Esophagus muscularis mucosa (tissue), 3 donors: ENCODE data around the gene EFCC1.

ENCODE experiments used
- POLR2AphosphoS5 ChIP-seq, 2 donors: sonication (generic); formaldehyde crosslinking; IDR thresholded peaks; one replicate each; pipeline ENCODE4 v1.6.1; 2017; ENCODE audit warnings: antibody characterized with exemption in 2 of 2
- TF ChIP-seq, protein P1 (sequence below), 3 experiments: fragments of 200-600 bp in 2 of 3; fragments of 450-650 bp in 1 of 3; sonication (generic) in 2 of 3; IDR thresholded peaks; one replicate each; pipeline ENCODE4 v1.5.1; 2017 to 2019; ENCODE audit warnings: antibody characterized with exemption in 3 of 3, mild to moderate bottlenecking in 2 of 3, moderate library complexity in 1 of 3

DNA sequence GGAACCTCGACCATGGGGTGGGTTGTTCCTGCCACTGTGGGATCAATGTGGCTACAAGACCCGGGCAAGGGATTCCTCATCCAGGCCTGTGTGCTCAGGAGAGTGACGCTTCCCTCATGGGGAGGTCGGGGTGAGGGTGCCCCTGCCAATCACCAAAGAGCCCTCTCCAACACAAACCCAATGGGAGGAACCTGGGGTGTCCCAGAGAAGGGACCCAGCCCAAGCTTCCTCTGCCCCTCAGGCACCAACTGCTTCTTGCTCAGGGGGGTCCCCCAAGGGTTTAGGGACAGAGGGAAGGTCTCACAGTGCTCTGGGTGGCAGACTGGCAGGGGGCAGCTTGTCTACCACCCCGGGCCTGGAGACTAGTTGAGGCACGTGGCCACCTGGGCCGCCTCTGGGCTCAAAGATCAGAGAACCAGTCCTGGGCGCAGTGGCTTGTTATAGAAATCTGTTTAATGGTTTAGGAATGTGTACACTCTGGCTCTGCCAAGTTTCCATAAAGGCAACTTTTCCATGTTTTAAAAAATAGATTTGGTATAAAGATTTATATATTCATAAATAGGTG is 86.1 kb downstream of the EFCC1 start:
- peak; percentile 34 to 44 for TF ChIP-seq POLR2AphosphoS5 (IDR thresholded peaks at IDR 0.05)
- TF ChIP-seq, protein P1, sequence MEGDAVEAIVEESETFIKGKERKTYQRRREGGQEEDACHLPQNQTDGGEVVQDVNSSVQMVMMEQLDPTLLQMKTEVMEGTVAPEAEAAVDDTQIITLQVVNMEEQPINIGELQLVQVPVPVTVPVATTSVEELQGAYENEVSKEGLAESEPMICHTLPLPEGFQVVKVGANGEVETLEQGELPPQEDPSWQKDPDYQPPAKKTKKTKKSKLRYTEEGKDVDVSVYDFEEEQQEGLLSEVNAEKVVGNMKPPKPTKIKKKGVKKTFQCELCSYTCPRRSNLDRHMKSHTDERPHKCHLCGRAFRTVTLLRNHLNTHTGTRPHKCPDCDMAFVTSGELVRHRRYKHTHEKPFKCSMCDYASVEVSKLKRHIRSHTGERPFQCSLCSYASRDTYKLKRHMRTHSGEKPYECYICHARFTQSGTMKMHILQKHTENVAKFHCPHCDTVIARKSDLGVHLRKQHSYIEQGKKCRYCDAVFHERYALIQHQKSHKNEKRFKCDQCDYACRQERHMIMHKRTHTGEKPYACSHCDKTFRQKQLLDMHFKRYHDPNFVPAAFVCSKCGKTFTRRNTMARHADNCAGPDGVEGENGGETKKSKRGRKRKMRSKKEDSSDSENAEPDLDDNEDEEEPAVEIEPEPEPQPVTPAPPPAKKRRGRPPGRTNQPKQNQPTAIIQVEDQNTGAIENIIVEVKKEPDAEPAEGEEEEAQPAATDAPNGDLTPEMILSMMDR (IDR thresholded peaks at IDR 0.05) = peak in 1 of 3 experiments; percentile 16
